Hepatocyte (in vitro differentiated cells): ENCODE results near the gene TNN. TPM values are rescaled to one million over a fixed set of nuclear protein-coding genes. Genes with fewer than 3 reads are reported as not detected.

Source experiments
- DNase-seq: peaks from one replicate; pipeline ENCODE4 v3.0.0-alpha.2; 2016; ENCODE audit warnings: low spot score
- H2AFZ ChIP-seq: fragments of 200-600 bp; sonication (generic); 2 replicates; pipeline ENCODE4 v1.6.0; 2016; ENCODE audit warnings: antibody characterized with exemption, mild to moderate bottlenecking
- H3K27ac ChIP-seq: fragments of 200-600 bp; sonication (generic); 2 replicates; pipeline ENCODE4 v1.5.1; 2016; ENCODE audit warnings: mild to moderate bottlenecking
- H3K27me3 ChIP-seq: fragments of 200-600 bp; sonication (generic); 2 replicates; pipeline ENCODE4 v1.6.1; 2016
- H3K36me3 ChIP-seq: fragments of 200-600 bp; sonication (generic); replicated peaks from 2 replicates; pipeline ENCODE4 v1.5.1; 2016; ENCODE audit warnings: low read depth; ENCODE audit not compliant: insufficient read depth
- H3K4me1 ChIP-seq: fragments of 200-600 bp; sonication (generic); 2 replicates; pipeline ENCODE4 v1.5.1; 2016; ENCODE audit warnings: mild to moderate bottlenecking, moderate library complexity; ENCODE audit not compliant: insufficient read depth
- H3K4me2 ChIP-seq: fragments of 200-600 bp; sonication (generic); 2 replicates; pipeline ENCODE4 v1.6.0; 2016
- H3K4me3 ChIP-seq: fragments of 200-600 bp; sonication (generic); 2 replicates; pipeline ENCODE4 v1.5.1; 2016; ENCODE audit warnings: mild to moderate bottlenecking
- H3K79me2 ChIP-seq: fragments of 200-600 bp; sonication (generic); 2 replicates; pipeline ENCODE4 v1.6.0; 2017; ENCODE audit warnings: mild to moderate bottlenecking
- H3K9me2 ChIP-seq: fragments of 200-600 bp; sonication (generic); replicated peaks from 2 replicates; pipeline ENCODE4 v1.6.0; 2017; ENCODE audit warnings: mild to moderate bottlenecking; ENCODE audit not compliant: insufficient read depth
- H3K9me3 ChIP-seq: fragments of 200-600 bp; sonication (generic); 2 replicates; pipeline ENCODE4 v1.5.1; 2016; ENCODE audit warnings: low read depth, mild to moderate bottlenecking
- H4K20me1 ChIP-seq: fragments of 200-600 bp; sonication (generic); 2 replicates; pipeline ENCODE4 v1.6.0; 2016; ENCODE audit warnings: mild to moderate bottlenecking; ENCODE audit not compliant: insufficient read depth, poor library complexity, severe bottlenecking
- EZH2 ChIP-seq: fragments of 200-600 bp; sonication (generic); IDR thresholded peaks from 2 replicates; pipeline ENCODE4 v1.6.1; 2016; ENCODE audit warnings: antibody characterized with exemption, mild to moderate bottlenecking, borderline replicate concordance
- EZH2phosphoT487 ChIP-seq: fragments of 200-600 bp; sonication (generic); IDR thresholded peaks from one replicate; pipeline ENCODE4 v1.6.1; 2018; ENCODE audit warnings: antibody characterized with exemption, mild to moderate bottlenecking, low read depth, moderate library complexity; ENCODE audit not compliant: unreplicated experiment, severe bottlenecking
- WGBS: methylation state at CpG from one replicate; pipeline ENCODE4 v1.1.6; 2016; ENCODE audit warnings: low lambda C conversion rate; ENCODE audit errors: missing lambda C conversion rate; 5-methylcytosine and 5-hydroxymethylcytosine counted together
- polyA plus RNA-seq: library from polyadenylated mRNA; unstranded; fragments of >200 nt; fragmentation: Nextera tagmentation; extraction: Ambion mirVana; gene quantifications from 2 replicates; pipeline ENCODE4 v1.2.1, GENCODE V29; 2016
- total RNA-seq: library from RNA; depleted of rRNA; stranded (reverse); fragments of >200 nt; gene quantifications from 2 replicates; pipeline ENCODE4 v1.2.3, GENCODE V29; 2014
- TF ChIP-seq, protein P1 (sequence below): fragments of 200-600 bp; sonication (generic); IDR thresholded peaks from 2 replicates; pipeline ENCODE4 v1.5.1; 2016; ENCODE audit warnings: antibody characterized with exemption, mild to moderate bottlenecking; ENCODE audit not compliant: poor library complexity

The TNN gene
- total and polyA plus RNA-seq, 2 experiments from 2014 or later, result 0.33 to 0.51 TPM

- Histone ChIP-seq H3K4me2 (no peak overlapping the region), H3K4me3 (no peak overlapping the region), H3K36me3 (no peaks in the 10 kb centered on the region), H3K9me2 (no peaks in the 10 kb centered on the region), H3K4me1 (no peaks in the 10 kb centered on the region), H3K27ac (no peak overlapping the region), H2AFZ (no peak overlapping the region), H3K27me3 (no peaks in the 10 kb centered on the region), H3K79me2 (no peaks in the 10 kb centered on the region), H3K9me3 (no peaks in the 10 kb centered on the region), H4K20me1 (no peaks in the 10 kb centered on the region)
- no peak for TF ChIP-seq EZH2phosphoT487
- no peak for TF ChIP-seq EZH2
- TF ChIP-seq, protein P1, sequence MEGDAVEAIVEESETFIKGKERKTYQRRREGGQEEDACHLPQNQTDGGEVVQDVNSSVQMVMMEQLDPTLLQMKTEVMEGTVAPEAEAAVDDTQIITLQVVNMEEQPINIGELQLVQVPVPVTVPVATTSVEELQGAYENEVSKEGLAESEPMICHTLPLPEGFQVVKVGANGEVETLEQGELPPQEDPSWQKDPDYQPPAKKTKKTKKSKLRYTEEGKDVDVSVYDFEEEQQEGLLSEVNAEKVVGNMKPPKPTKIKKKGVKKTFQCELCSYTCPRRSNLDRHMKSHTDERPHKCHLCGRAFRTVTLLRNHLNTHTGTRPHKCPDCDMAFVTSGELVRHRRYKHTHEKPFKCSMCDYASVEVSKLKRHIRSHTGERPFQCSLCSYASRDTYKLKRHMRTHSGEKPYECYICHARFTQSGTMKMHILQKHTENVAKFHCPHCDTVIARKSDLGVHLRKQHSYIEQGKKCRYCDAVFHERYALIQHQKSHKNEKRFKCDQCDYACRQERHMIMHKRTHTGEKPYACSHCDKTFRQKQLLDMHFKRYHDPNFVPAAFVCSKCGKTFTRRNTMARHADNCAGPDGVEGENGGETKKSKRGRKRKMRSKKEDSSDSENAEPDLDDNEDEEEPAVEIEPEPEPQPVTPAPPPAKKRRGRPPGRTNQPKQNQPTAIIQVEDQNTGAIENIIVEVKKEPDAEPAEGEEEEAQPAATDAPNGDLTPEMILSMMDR, result no peak
- WGBS, result 87% methylated on average over 6 of the region's 6 CpGs
- no peak for DNase-seq
Measured at GRCh38 chr1:175080030-175080429, 12.4 kb downstream of the TNN start.

DNA sequence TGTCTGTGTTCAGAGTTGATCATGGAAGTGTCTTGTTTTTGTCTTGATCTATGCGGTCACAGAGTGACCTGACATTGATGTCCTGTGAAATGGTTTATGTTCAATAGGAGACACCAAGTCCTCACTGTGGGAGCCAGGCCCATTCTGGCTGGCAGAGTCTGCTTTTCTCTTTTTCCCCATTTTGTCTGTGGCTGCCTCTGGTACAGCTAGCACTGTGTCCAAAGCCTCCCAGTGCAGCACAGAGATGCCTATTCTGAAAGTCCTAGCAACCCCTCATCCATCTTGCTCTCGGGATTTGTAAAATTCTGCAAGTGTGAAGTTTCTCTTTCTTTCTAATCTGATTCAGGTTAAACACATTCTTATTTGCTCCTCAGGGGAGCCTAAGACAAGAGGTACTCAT is 14.3 kb downstream of the TNN start:
- Histone ChIP-seq H3K27me3 (no peaks in the 10 kb centered on the region), H3K9me3 (no peaks in the 10 kb centered on the region), H3K4me3 (no peak overlapping the region), H3K36me3 (no peaks in the 10 kb centered on the region), H4K20me1 (no peaks in the 10 kb centered on the region), H2AFZ (no peak overlapping the region), H3K4me1 (no peaks in the 10 kb centered on the region), H3K79me2 (no peaks in the 10 kb centered on the region), H3K4me2 (no peak overlapping the region), H3K9me2 (no peaks in the 10 kb centered on the region), H3K27ac (no peak overlapping the region)
- TF ChIP-seq EZH2phosphoT487 (no peak), EZH2 (no peak)
- TF ChIP-seq, protein P1, result no peak
- no peak for DNase-seq
- WGBS, result 85% methylated on average over 2 of the region's 2 CpGs

GRCh38 chr1:175088525-175088951 is 20.9 kb downstream of the TNN start:
- Histone ChIP-seq H3K9me2 (no peaks in the 10 kb centered on the region), H3K27me3 (no peaks in the 10 kb centered on the region), H3K4me1 (no peaks in the 10 kb centered on the region), H3K9me3 (no peaks in the 10 kb centered on the region), H3K4me3 (no peak overlapping the region), H3K79me2 (no peaks in the 10 kb centered on the region), H4K20me1 (no peaks in the 10 kb centered on the region), H3K27ac (no peak overlapping the region), H2AFZ (no peak overlapping the region), H3K4me2 (no peak overlapping the region), H3K36me3 (no peaks in the 10 kb centered on the region)
- DNase-seq, result no peak
- TF ChIP-seq EZH2 (no peak), EZH2phosphoT487 (no peak)
- TF ChIP-seq, protein P1, result no peak
- 60% methylated on average over 3 of the region's 3 CpGs for WGBS

- Histone ChIP-seq H3K36me3 (no peaks in the 10 kb centered on the region), H3K4me3 (no peak overlapping the region), H3K27ac (no peak overlapping the region), H4K20me1 (no peaks in the 10 kb centered on the region), H3K9me3 (no peaks in the 10 kb centered on the region), H3K4me1 (no peaks in the 10 kb centered on the region), H3K4me2 (no peak overlapping the region), H3K27me3 (no peaks in the 10 kb centered on the region), H2AFZ (no peak overlapping the region), H3K79me2 (no peaks in the 10 kb centered on the region), H3K9me2 (no peaks in the 10 kb centered on the region)
- TF ChIP-seq EZH2phosphoT487 (no peak), EZH2 (no peak)
- TF ChIP-seq, protein P1, result no peak
- 78% methylated on average over 7 of the region's 7 CpGs for WGBS
- no peak for DNase-seq
Measured at GRCh38 chr1:175089136-175089718, 21.6 kb downstream of the TNN start.
